GM19397 (cell line): ENCODE data around the gene WASL.
"Not testable (repeated sequence)": the region's sequence is repeated elsewhere in the genome, so short reads cannot be mapped to it uniquely, and the experiment has no call there.

Experiments used
- ATAC-seq: cut with Tn5 transposase; IDR thresholded peaks from one replicate; pipeline ENCODE4 v1.9.1; 2021; ENCODE audit warnings: mild to moderate bottlenecking, moderate library complexity; ENCODE audit not compliant: unreplicated experiment

Gene WASL

GRCh38 chr7:123635551-123636359 lies 113.0 kb downstream of the WASL start:
- ATAC-seq, result no peak

GRCh38 chr7:123634011-123634573 lies 114.7 kb downstream of the WASL start:
- not testable (repeated sequence) for ATAC-seq

- no peak for ATAC-seq
Measured at GRCh38 chr7:123633553-123633952, 115.2 kb downstream of the WASL start.

GRCh38 chr7:123632808-123633207 lies 116.0 kb downstream of the WASL start:
- no peak for ATAC-seq
